NCI-H524 treated with DMSO at 0.1 percent for 48 hours (cell line): ENCODE measurements around the gene NECTIN4.

Experiments
- DNase-seq: peaks from one replicate; lab custom pipeline; 2025; lab: John Stamatoyannopoulos, UW

The NECTIN4 gene

DNA sequence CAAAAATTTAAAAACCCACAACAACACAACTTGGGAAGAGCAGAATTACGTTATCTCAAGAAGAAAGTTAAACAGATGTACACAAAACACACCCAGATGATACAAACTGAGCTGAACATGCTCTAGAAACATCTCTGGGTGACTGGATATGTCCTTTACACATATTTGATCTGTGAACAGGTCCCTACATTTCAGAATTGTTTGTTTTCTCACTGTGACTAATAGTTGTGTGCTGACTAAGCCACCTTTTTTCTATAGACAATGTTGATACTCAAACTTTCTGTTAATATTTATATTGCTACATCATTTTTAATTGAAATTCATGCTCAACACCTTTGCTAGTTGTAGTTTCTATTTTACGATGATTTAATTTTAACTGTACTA is 67.4 kb downstream of the NECTIN4 start:
- DNase-seq = no peak

DNA sequence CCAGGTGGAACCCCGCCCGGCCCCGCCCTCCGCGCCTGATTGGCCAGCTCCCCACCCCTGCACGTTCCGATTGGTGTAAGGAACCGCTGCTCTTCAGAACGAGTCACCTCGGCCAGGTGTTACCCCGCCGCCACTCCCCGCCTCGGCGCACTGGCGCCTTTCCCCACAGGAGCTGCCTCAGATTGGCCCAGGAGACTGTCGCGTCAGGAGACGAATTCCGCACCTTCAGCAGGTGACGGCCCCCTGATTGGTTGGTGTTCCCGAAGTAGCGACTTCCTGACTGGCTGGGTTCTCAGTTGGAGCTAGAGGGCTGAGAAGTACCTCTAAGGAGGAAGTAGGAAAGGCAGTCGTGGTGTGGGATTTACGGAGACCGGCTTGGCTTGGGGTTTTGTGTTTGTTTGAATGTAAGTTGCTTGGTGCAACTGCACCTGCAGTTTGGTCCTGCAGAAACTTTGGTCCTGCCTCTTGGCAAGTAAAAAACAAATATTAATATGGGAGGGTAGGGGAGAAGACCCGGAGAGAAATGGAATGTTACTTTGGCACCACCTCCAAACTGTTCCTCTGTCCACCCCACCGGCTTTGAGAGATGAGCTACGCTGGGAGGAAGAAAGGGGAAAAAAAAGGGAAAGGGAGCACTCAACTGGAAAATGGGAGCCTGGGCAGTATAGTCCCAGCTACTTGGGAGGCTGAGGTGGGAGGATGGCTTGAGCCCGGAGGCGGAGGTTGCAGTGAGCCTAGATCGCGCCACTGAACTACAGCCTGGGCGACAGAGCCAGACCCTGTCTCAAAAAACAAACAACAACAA is 68.0 kb downstream of the NECTIN4 start:
- no peak for DNase-seq
